ENCODE results near the gene MLLT6. TPM values are rescaled to one million over a fixed set of nuclear protein-coding genes. Genes with fewer than 3 reads are reported as not detected.

MLLT6 gene
- total RNA-seq, 1 donor from 2014 or later, result 7.4 TPM

DNA sequence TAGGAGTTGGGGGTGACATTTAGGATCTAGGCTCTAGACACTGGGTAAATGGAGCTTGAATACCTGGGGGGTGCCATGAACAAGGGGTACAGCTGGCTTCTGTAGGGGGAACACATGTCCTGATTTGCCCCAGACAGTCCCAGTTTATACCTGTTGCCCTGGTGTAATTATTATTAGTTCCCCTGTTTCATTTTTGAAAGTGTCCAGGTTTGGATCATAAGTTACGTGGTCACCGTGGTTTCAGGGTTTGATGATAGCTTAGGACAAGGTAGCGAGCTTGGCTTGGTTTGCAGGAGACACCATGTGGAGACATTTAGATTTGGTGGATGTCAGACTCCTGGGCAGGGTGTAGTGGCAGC lies 5.5 kb downstream of the MLLT6 start:
- H3K36me3 Mint-ChIP-seq, result peaks cover 7% of the 10 kb centered on the region
- no peaks in the 10 kb centered on the region for H3K36me3 ChIP-seq
- no peak for DNase-seq (ENCODE audit: low spot score)
- H4K20me1 ChIP-seq (ENCODE audit: low read depth), result peaks cover 44% of the 10 kb centered on the region
- no peak overlapping the region for H3K4me2 ChIP-seq
- H3K4me3 Mint-ChIP-seq, result no peak overlapping the region
- H3K4me1 ChIP-seq, result peaks cover 15% of the 10 kb centered on the region
- H3K27ac Mint-ChIP-seq, result no peak overlapping the region
- no peak overlapping the region for H2AFZ ChIP-seq (replicated peaks)
- no peaks in the 10 kb centered on the region for H3K9me3 ChIP-seq (ENCODE audit: low read depth)
- no peak overlapping the region for H3K4me3 ChIP-seq
- TF ChIP-seq, protein P1, sequence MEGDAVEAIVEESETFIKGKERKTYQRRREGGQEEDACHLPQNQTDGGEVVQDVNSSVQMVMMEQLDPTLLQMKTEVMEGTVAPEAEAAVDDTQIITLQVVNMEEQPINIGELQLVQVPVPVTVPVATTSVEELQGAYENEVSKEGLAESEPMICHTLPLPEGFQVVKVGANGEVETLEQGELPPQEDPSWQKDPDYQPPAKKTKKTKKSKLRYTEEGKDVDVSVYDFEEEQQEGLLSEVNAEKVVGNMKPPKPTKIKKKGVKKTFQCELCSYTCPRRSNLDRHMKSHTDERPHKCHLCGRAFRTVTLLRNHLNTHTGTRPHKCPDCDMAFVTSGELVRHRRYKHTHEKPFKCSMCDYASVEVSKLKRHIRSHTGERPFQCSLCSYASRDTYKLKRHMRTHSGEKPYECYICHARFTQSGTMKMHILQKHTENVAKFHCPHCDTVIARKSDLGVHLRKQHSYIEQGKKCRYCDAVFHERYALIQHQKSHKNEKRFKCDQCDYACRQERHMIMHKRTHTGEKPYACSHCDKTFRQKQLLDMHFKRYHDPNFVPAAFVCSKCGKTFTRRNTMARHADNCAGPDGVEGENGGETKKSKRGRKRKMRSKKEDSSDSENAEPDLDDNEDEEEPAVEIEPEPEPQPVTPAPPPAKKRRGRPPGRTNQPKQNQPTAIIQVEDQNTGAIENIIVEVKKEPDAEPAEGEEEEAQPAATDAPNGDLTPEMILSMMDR (IDR thresholded peaks at IDR 0.05), result no peak
- TF ChIP-seq EZH2phosphoT487 (IDR thresholded peaks at IDR 0.05) (no peak), EZH2 (IDR thresholded peaks at IDR 0.05) (no peak)
- no peak overlapping the region for H3K27ac ChIP-seq
- peaks cover 32% of the 10 kb centered on the region for H3K4me1 Mint-ChIP-seq
- H3K9ac ChIP-seq, result no peak overlapping the region
- H3F3A ChIP-seq (ENCODE audit: low read depth), result peaks cover 21% of the 10 kb centered on the region
- no peaks in the 10 kb centered on the region for H3K79me2 ChIP-seq (ENCODE audit: low read depth)
- no peaks in the 10 kb centered on the region for H3K9me3 Mint-ChIP-seq
- H3K27me3 ChIP-seq, result peaks cover 25% of the 10 kb centered on the region
- peaks cover 8% of the 10 kb centered on the region for H3K27me3 Mint-ChIP-seq (ENCODE audit: insufficient read depth, low read depth)

DNA sequence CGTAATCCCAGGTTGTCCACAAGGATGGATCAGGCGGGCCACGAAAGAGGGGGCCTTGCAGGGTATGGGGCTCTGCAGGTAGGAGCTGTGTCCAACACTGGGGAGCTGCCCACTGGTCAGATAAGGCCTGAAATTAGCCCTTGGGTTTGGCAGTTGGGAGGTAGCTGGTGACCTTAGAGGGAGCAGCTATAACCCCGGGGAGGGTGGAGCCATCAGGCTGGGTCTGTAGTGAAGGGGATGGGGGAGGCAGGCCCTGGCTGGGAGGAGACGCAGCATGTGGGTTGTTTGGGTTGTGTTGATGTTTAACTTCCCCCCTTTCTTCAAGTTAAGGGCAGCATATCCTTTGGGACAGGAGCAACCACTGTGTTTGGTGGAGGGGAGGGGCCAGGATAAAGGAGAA lies 5.9 kb downstream of the MLLT6 start:
- H3K4me2 ChIP-seq, result no peak overlapping the region
- H3K9ac ChIP-seq, result no peak overlapping the region
- TF ChIP-seq, protein P1 (IDR thresholded peaks at IDR 0.05), result no peak
- TF ChIP-seq EZH2 (IDR thresholded peaks at IDR 0.05), result no peak
- TF ChIP-seq EZH2phosphoT487 (IDR thresholded peaks at IDR 0.05), result no peak
- peaks cover 30% of the 10 kb centered on the region for H3K4me1 Mint-ChIP-seq
- no peaks in the 10 kb centered on the region for H3K79me2 ChIP-seq (ENCODE audit: low read depth)
- H3K36me3 Mint-ChIP-seq, result peaks cover 10% of the 10 kb centered on the region
- H3K4me3 ChIP-seq, result no peak overlapping the region
- H3K4me1 ChIP-seq, result peaks cover 15% of the 10 kb centered on the region
- H3K9me3 Mint-ChIP-seq, result no peaks in the 10 kb centered on the region
- peaks cover 18% of the 10 kb centered on the region for H3F3A ChIP-seq (ENCODE audit: low read depth)
- peaks cover 8% of the 10 kb centered on the region for H3K27me3 Mint-ChIP-seq (ENCODE audit: insufficient read depth, low read depth)
- H3K4me3 Mint-ChIP-seq, result no peak overlapping the region
- no peak overlapping the region for H3K27ac Mint-ChIP-seq
- H4K20me1 ChIP-seq (ENCODE audit: low read depth), result peaks cover 42% of the 10 kb centered on the region
- H2AFZ ChIP-seq (replicated peaks), result no peak overlapping the region
- H3K36me3 ChIP-seq, result no peaks in the 10 kb centered on the region
- no peak overlapping the region for H3K27ac ChIP-seq
- H3K9me3 ChIP-seq (ENCODE audit: low read depth), result no peaks in the 10 kb centered on the region
- no peak for DNase-seq (ENCODE audit: low spot score)
- peaks cover 21% of the 10 kb centered on the region for H3K27me3 ChIP-seq

DNA sequence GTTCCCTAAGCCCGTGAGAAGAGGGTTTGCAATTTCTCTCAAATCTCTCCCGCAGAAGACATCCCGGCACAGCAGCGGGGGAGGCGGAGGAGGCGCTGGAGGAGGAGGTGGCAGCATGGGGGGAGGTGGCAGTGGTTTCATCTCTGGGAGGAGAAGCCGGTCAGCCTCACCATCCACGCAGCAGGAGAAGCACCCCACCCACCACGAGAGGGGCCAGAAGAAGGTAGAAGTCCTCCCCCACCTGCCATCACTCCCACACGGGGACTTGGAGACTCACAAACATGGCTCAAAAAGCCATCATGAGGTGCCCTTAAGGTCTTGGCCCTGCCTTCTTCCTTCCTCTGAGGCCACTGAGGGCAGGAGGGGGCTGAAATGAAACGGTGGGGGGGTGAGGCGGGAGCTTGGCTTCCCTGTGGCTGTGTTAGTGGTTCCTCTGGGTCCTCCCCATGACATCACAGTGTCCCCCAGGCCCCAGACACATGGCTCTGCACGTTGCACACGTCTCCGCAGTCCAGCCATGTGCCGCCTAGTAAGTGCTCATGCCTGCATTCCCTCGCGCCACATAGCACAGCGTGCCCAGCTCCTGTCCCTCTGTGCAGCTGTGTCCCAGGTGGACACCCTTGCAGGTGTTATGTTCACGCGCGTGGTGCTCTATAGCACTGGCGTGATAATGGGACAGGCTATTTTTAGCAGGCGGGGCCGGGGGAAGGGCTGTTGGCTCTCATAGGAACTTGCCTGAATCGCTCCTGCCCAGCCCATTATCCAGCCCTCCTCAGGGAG lies 6.9 kb downstream of the MLLT6 start:
- H3K9me3 ChIP-seq (ENCODE audit: low read depth), result no peaks in the 10 kb centered on the region
- H3K4me3 ChIP-seq, result no peak overlapping the region
- TF ChIP-seq, protein P1 (IDR thresholded peaks at IDR 0.05), result no peak
- TF ChIP-seq EZH2phosphoT487 (IDR thresholded peaks at IDR 0.05) (no peak), EZH2 (IDR thresholded peaks at IDR 0.05) (no peak)
- H3K9me3 Mint-ChIP-seq, result no peaks in the 10 kb centered on the region
- no peak overlapping the region for H3K27ac ChIP-seq
- H3K9ac ChIP-seq, result no peak overlapping the region
- H3K4me1 ChIP-seq, result peaks cover 6% of the 10 kb centered on the region
- H3K27me3 Mint-ChIP-seq (ENCODE audit: insufficient read depth, low read depth), result peaks cover 8% of the 10 kb centered on the region
- H3K36me3 Mint-ChIP-seq, result peaks cover 13% of the 10 kb centered on the region
- no peak overlapping the region for H3K27ac Mint-ChIP-seq
- H3K4me3 Mint-ChIP-seq, result no peak overlapping the region
- H3K27me3 ChIP-seq, result peaks cover 11% of the 10 kb centered on the region
- H3K4me1 Mint-ChIP-seq, result peaks cover 22% of the 10 kb centered on the region
- no peak overlapping the region for H3K4me2 ChIP-seq
- H4K20me1 ChIP-seq (ENCODE audit: low read depth), result peaks cover 32% of the 10 kb centered on the region
- DNase-seq (ENCODE audit: low spot score), result no peak
- H3F3A ChIP-seq (ENCODE audit: low read depth), result peaks cover 8% of the 10 kb centered on the region
- no peak overlapping the region for H2AFZ ChIP-seq (replicated peaks)
- H3K36me3 ChIP-seq, result no peaks in the 10 kb centered on the region
- no peaks in the 10 kb centered on the region for H3K79me2 ChIP-seq (ENCODE audit: low read depth)
